HG02884 (cell line): ENCODE results near the gene UBL4A.
A peak's percentile ranks its signal among the peaks of the same experiment; 100 is the strongest.

Experiments used
- ATAC-seq: cut with Tn5 transposase; IDR thresholded peaks from one replicate; pipeline ENCODE4 v1.9.1; 2021; ENCODE audit warnings: mild to moderate bottlenecking, moderate library complexity; ENCODE audit not compliant: unreplicated experiment

UBL4A gene

GRCh38 chrX:154486396-154487207, at the start of gene UBL4A:
UBL4A (minus strand) TSS chrX:154486615; CDS start chrX:154486584, 31 bp downstream.
- ATAC-seq, result no peak

- no peak for ATAC-seq
Measured at GRCh38 chrX:154535892-154536291, 49.5 kb upstream of the UBL4A start.

- peak; percentile 66 for ATAC-seq
Measured at GRCh38 chrX:154534526-154535322, 48.3 kb upstream of the UBL4A start.

GRCh38 chrX:154532690-154533089, 46.3 kb upstream of the UBL4A start:
- ATAC-seq, result no peak

- ATAC-seq, result no peak
Measured at GRCh38 chrX:154531626-154532025, 45.2 kb upstream of the UBL4A start.

- ATAC-seq, result no peak
Measured at GRCh38 chrX:154530286-154530685, 43.9 kb upstream of the UBL4A start.

- no peak for ATAC-seq
Measured at GRCh38 chrX:154529206-154529612, 42.8 kb upstream of the UBL4A start.

GRCh38 chrX:154526901-154527675, 40.7 kb upstream of the UBL4A start:
- peak; percentile 48 for ATAC-seq

- no peak for ATAC-seq
Measured at GRCh38 chrX:154525606-154526490, 39.4 kb upstream of the UBL4A start.

- no peak for ATAC-seq
Measured at GRCh38 chrX:154519389-154519788, 33.0 kb upstream of the UBL4A start.

GRCh38 chrX:154517101-154517781, 30.8 kb upstream of the UBL4A start:
- no peak for ATAC-seq

- peak; percentile 3 for ATAC-seq
Measured at GRCh38 chrX:154516656-154517100, 30.3 kb upstream of the UBL4A start.

- peak; percentile 80 for ATAC-seq
Measured at GRCh38 chrX:154515966-154516655, 29.7 kb upstream of the UBL4A start, which contains the start of gene FAM3A. FAM3A (minus strand) TSS chrX:154516232; CDS start chrX:154515772, 460 bp downstream.

GRCh38 chrX:154515090-154515965, 28.9 kb upstream of the UBL4A start:
- no peak for ATAC-seq

- ATAC-seq, result no peak
Measured at GRCh38 chrX:154513716-154514115, 27.3 kb upstream of the UBL4A start.

GRCh38 chrX:154512879-154513553, 26.6 kb upstream of the UBL4A start:
- no peak for ATAC-seq

- no peak for ATAC-seq
Measured at GRCh38 chrX:154511761-154512160, 25.3 kb upstream of the UBL4A start.
